SK-N-SH (cell line): Measurements from ENCODE around the gene LHX4. TPM values are rescaled to one million over a fixed set of nuclear protein-coding genes. Genes with fewer than 3 reads are reported as not detected.

Experiments
- CTCF ChIA-PET: fragments of 300-600, 350-600 bp; formaldehyde crosslinking; extraction: SDS; loops from one replicate; lab custom pipeline; 2021; lab: Yijun Ruan, JAX
- POLR2A ChIA-PET: fragments of 350-600 bp; sonication (Branson Sonifier 250); formaldehyde crosslinking; extraction: SDS; loops from one replicate; lab custom pipeline; 2020; ENCODE audit warnings: antibody characterized with exemption, inconsistent platforms; lab: Yijun Ruan, JAX
- DNase-seq: peaks from one replicate; pipeline ENCODE4 v3.0.0; 2012
- H2AFZ ChIP-seq: fragments of 200-600 bp; sonication (generic); 2 replicates; pipeline ENCODE4 v1.8.1; 2016; ENCODE audit warnings: antibody characterized with exemption, mild to moderate bottlenecking, low read depth
- H3F3A ChIP-seq: fragments of 200-600 bp; sonication (generic); replicated peaks from 2 replicates; pipeline ENCODE3; 2016; ENCODE audit warnings: antibody characterized with exemption, mild to moderate bottlenecking; ENCODE audit not compliant: insufficient read depth
- H3K27ac ChIP-seq, 2 experiments: fragments of 200-500 bp in 1 of 2; fragments of 200-600 bp in 1 of 2; sonication (Bioruptor generic) in 1 of 2; sonication (generic), shearing (Covaris generic) in 1 of 2; 2 replicates each; pipeline versions ENCODE4 v1.5.1 to v1.6.1; 2014 to 2016; ENCODE audit warnings: low read depth in 2 of 2, inconsistent platforms in 1 of 2, low read length in 1 of 2, mild to moderate bottlenecking in 1 of 2, mixed read lengths in 1 of 2
- H3K27me3 ChIP-seq: fragments of 200-600 bp; sonication (generic), shearing (Covaris generic); 2 replicates; pipeline ENCODE4 v1.6.1; 2016; ENCODE audit warnings: mixed run types; ENCODE audit not compliant: insufficient read depth
- H3K36me3 ChIP-seq, 2 experiments: fragments of 200-500 bp in 1 of 2; fragments of 200-600 bp in 1 of 2; sonication (Bioruptor generic) in 1 of 2; sonication (generic) in 1 of 2; replicated peaks in 1 of 2; 2 replicates each; pipeline versions ENCODE3 to v1.5.1; 2014 to 2016; ENCODE audit warnings: low read length in 1 of 2, mild to moderate bottlenecking in 1 of 2; ENCODE audit not compliant: insufficient read depth in 2 of 2, control insufficient read depth in 1 of 2
- H3K4me1 ChIP-seq, 2 experiments: fragments of 200-500 bp in 1 of 2; fragments of 200-600 bp in 1 of 2; sonication (Bioruptor generic) in 1 of 2; sonication (generic), shearing (Covaris generic) in 1 of 2; 2 replicates each; pipeline versions ENCODE4 v1.5.1 to v1.6.1; 2014 to 2016; ENCODE audit warnings: low read depth in 1 of 2, low read length in 1 of 2, mixed run types in 1 of 2; ENCODE audit not compliant: insufficient read depth in 2 of 2, control insufficient read depth in 1 of 2
- H3K4me2 ChIP-seq: fragments of 200-600 bp; sonication (generic), shearing (Covaris generic); 2 replicates; pipeline ENCODE4 v1.6.1; 2017; ENCODE audit warnings: mixed run types
- H3K4me3 ChIP-seq, 2 experiments: fragments of 200-500 bp in 1 of 2; fragments of 200-600 bp in 1 of 2; sonication (Bioruptor generic) in 1 of 2; sonication (generic), shearing (Covaris generic) in 1 of 2; 2 replicates each; pipeline versions ENCODE4 v1.5.1 to v1.8.1; 2014 to 2016; ENCODE audit warnings: low read depth in 2 of 2, inconsistent platforms in 1 of 2, low read length in 1 of 2, mild to moderate bottlenecking in 1 of 2, mixed read lengths in 1 of 2, moderate library complexity in 1 of 2
- H3K79me2 ChIP-seq: fragments of 200-600 bp; sonication (generic); 2 replicates; pipeline ENCODE4 v1.8.1; 2017; ENCODE audit warnings: mild to moderate bottlenecking; ENCODE audit not compliant: insufficient read depth
- H3K9ac ChIP-seq: fragments of 200-600 bp; sonication (generic); 2 replicates; pipeline ENCODE4 v1.6.1; 2017; ENCODE audit warnings: mixed run types
- H3K9me2 ChIP-seq: fragments of 200-600 bp; sonication (generic); 2 replicates; pipeline ENCODE4 v1.6.1; 2017; ENCODE audit warnings: mixed run types
- H3K9me3 ChIP-seq: fragments of 200-600 bp; sonication (generic); 2 replicates; pipeline ENCODE4 v1.6.1; 2017; ENCODE audit warnings: mixed run types, mild to moderate bottlenecking, moderate library complexity
- H4K20me1 ChIP-seq: fragments of 200-600 bp; sonication (generic); 2 replicates; pipeline ENCODE4 v1.6.1; 2017; ENCODE audit warnings: mild to moderate bottlenecking, mixed run types; ENCODE audit not compliant: insufficient read depth
- CHD2 ChIP-seq: fragments of 150-350 bp; IDR thresholded peaks from 2 replicates; pipeline ENCODE4 v1.6.1; 2018; ENCODE audit warnings: low read length; ENCODE audit not compliant: partially characterized antibody
- ELF1 ChIP-seq: IDR thresholded peaks from 2 replicates; pipeline ENCODE4 v1.4.0; 2012
- EZH2phosphoT487 ChIP-seq: fragments of 200-600 bp; sonication (generic); IDR thresholded peaks from 2 replicates; pipeline ENCODE4 v1.6.1; 2017; ENCODE audit warnings: low read depth, mixed run types, mild to moderate bottlenecking, antibody characterized with exemption, moderate library complexity, borderline replicate concordance
- FOXM1 ChIP-seq: IDR thresholded peaks from 2 replicates; pipeline ENCODE4 v1.4.0; 2012; ENCODE audit warnings: low read depth, mild to moderate bottlenecking
- IRF3 ChIP-seq: fragments of 150-350 bp; IDR thresholded peaks from 2 replicates; pipeline ENCODE4 v1.6.1; 2016; ENCODE audit warnings: mild to moderate bottlenecking, low read depth, low read length
- NFIC ChIP-seq: IDR thresholded peaks from 2 replicates; pipeline ENCODE4 v1.4.0; 2012; ENCODE audit warnings: borderline replicate concordance
- PBX3 ChIP-seq: IDR thresholded peaks from 2 replicates; pipeline ENCODE4; 2012
- REST ChIP-seq: IDR thresholded peaks from 2 replicates; pipeline ENCODE4 v1.6.1; 2012; ENCODE audit warnings: mild to moderate bottlenecking, low read depth, low read length, moderate library complexity
- RFX5 ChIP-seq: IDR thresholded peaks from 2 replicates; pipeline ENCODE4 v1.6.1; 2012; ENCODE audit warnings: mild to moderate bottlenecking, improper control_type of control experiment, low read length
- SIN3A ChIP-seq: IDR thresholded peaks from 2 replicates; pipeline ENCODE4 v1.6.1; 2012; ENCODE audit warnings: low read depth, mild to moderate bottlenecking, low read length, moderate library complexity, borderline replicate concordance
- TAF1 ChIP-seq: IDR thresholded peaks from 2 replicates; pipeline ENCODE4 v1.6.1; 2012; ENCODE audit warnings: low read depth, mild to moderate bottlenecking, low read length, moderate library complexity, borderline replicate concordance
- TEAD4 ChIP-seq: IDR thresholded peaks from 2 replicates; pipeline ENCODE4 v1.4.0; 2012; ENCODE audit warnings: mild to moderate bottlenecking, borderline replicate concordance; ENCODE audit not compliant: insufficient read depth
- USF1 ChIP-seq: IDR thresholded peaks from 2 replicates; pipeline ENCODE4 v1.4.0; 2012; ENCODE audit warnings: low read depth, borderline replicate concordance
- ZBTB33 ChIP-seq: IDR thresholded peaks from 2 replicates; pipeline ENCODE4 v1.4.0; 2012; ENCODE audit warnings: low read depth, borderline replicate concordance
- WGBS: methylation state at CpG from one replicate; pipeline ENCODE4 v1.1.6; 2017; ENCODE audit warnings: low lambda C conversion rate; 5-methylcytosine and 5-hydroxymethylcytosine counted together
- polyA plus RNA-seq, 3 experiments: library from polyadenylated mRNA; depleted of rRNA; stranded (reverse); fragments of >200 nt; gene quantifications; 2 replicates each; pipeline ENCODE4 v1.2.3, GENCODE V29; 2012

LHX4 gene
- polyA plus RNA-seq, 1 of the 3 experiments (the other 2 are of a cell fraction), result not detected

DNA sequence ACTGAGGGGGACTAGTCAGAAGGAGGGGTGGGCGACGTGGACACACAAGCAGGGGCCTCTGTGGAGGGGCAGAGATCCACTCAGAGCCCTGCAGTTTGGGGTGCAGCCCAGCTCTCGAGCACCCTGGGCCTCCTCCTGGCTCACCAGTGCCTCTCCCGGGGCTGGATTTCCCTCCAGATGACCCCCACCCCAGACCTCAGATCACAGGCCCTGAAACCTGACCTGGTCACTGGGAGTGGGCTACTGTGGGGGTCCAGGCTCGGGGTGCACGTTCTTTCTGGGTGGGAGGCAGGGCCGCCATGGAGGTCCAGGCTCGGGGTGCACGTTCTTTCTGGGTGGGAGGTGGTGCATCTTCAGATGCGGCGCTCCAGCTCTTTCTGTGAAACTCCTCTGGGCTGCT is 10.3 kb upstream of the LHX4 start:
- DNase-seq, result no peak
- Histone ChIP-seq H4K20me1 (no peaks in the 10 kb centered on the region), H3K4me1 (no peaks in the 10 kb centered on the region), H3K9me2 (no peaks in the 10 kb centered on the region), H3F3A (no peaks in the 10 kb centered on the region), H3K27ac (no peak overlapping the region), H2AFZ (no peak overlapping the region), H3K36me3 (no peaks in the 10 kb centered on the region), H3K27me3 (peaks cover 12% of the 10 kb centered on the region), H3K4me2 (no peak overlapping the region), H3K4me3 (no peak overlapping the region), H3K9ac (no peak overlapping the region), H3K79me2 (no peaks in the 10 kb centered on the region), H3K9me3 (no peaks in the 10 kb centered on the region)
- ChIA-PET POLR2A (no interaction called here), CTCF (interaction anchor here (1.6 to 1.9 kb wide), 2 partner anchors 32 to 33 kb away, joined by 5 to 6 read pairs; no protein-coding TSS in a partner anchor)
- WGBS, result 76% methylated on average over 9 of the region's 11 CpGs
- no peak for TF ChIP-seq ELF1
- TF ChIP-seq FOXM1, result no peak
- TF ChIP-seq RFX5, result no peak
- no peak for TF ChIP-seq TEAD4
- no peak for TF ChIP-seq CHD2
- TF ChIP-seq REST, result no peak
- no peak for TF ChIP-seq SIN3A
- TF ChIP-seq EZH2phosphoT487, result no peak
- TF ChIP-seq TAF1, result no peak
- TF ChIP-seq NFIC, result no peak
- TF ChIP-seq USF1, result no peak
- no peak for TF ChIP-seq IRF3
- no peak for TF ChIP-seq PBX3
- no peak for TF ChIP-seq ZBTB33
